HG02571 (cell line): Measurements from ENCODE around the gene TRABD.

Source experiments
- ATAC-seq: cut with Tn5 transposase; IDR thresholded peaks from one replicate; pipeline ENCODE4 v1.9.1; 2021; ENCODE audit warnings: mild to moderate bottlenecking, moderate library complexity; ENCODE audit not compliant: unreplicated experiment

The TRABD gene

GRCh38 chr22:50233223-50233622, 47.5 kb downstream of the TRABD start:
- no peak for ATAC-seq

- no peak for ATAC-seq
Observed at GRCh38 chr22:50236731-50237409, 51.2 kb downstream of the TRABD start.

GRCh38 chr22:50238755-50239154, 53.0 kb downstream of the TRABD start:
- no peak for ATAC-seq

GRCh38 chr22:50242406-50242949, 56.8 kb downstream of the TRABD start:
- ATAC-seq: no peak

GRCh38 chr22:50243685-50244419, 58.1 kb downstream of the TRABD start:
- ATAC-seq: no peak

GRCh38 chr22:50244420-50245213, 58.9 kb downstream of the TRABD start, which contains the start of gene TUBGCP6:
TSS of gene TUBGCP6 (minus strand) at chr22:50245023. CDS start at chr22:50244459, 564 bp downstream.
- peak; percentile 67 for ATAC-seq

GRCh38 chr22:50245214-50246072, 59.7 kb downstream of the TRABD start:
- peak; percentile 10 for ATAC-seq

GRCh38 chr22:50246242-50247175, 60.8 kb downstream of the TRABD start:
- no peak for ATAC-seq

- ATAC-seq: no peak
Observed at GRCh38 chr22:50247748-50248147, 62.0 kb downstream of the TRABD start.

- ATAC-seq: no peak
Observed at GRCh38 chr22:50248196-50249081, 62.7 kb downstream of the TRABD start.
